ENCODE results near the gene TMEM175.

DNA sequence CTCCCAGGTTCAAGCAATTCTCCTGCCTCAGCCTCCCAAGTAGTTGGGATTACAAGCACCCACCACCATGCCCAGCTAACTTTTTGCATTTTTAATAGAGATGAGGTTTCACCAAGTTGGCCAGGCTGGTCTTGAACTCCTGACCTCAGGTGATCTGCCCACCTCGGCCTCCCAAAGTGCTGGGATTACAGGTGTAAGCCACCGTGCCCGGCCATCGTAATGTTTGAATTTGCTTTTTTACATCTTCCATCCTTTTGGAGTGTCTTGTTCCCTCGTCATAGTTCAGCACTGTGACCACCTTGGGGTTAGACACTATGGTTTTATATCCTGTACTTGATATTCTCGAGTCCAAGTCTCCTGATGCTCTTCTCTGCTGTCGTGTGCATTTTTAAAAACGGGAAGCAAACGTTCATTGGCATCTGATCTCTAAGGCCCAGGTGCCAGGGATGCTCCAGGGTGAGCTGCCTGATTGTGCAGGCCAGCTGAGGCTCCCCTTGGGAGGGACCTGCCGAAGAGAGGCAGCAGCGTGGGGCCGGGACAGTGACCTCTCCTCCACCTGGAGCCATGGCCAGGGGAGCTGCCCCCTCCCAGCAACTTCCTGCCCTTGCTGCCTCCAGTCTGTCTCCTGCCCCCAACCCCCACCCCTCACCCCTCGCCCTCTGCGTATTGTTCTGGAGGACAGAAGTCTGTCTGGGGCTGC, 24.4 kb downstream of the TMEM175 start:
- TF ChIP-seq, protein P1, sequence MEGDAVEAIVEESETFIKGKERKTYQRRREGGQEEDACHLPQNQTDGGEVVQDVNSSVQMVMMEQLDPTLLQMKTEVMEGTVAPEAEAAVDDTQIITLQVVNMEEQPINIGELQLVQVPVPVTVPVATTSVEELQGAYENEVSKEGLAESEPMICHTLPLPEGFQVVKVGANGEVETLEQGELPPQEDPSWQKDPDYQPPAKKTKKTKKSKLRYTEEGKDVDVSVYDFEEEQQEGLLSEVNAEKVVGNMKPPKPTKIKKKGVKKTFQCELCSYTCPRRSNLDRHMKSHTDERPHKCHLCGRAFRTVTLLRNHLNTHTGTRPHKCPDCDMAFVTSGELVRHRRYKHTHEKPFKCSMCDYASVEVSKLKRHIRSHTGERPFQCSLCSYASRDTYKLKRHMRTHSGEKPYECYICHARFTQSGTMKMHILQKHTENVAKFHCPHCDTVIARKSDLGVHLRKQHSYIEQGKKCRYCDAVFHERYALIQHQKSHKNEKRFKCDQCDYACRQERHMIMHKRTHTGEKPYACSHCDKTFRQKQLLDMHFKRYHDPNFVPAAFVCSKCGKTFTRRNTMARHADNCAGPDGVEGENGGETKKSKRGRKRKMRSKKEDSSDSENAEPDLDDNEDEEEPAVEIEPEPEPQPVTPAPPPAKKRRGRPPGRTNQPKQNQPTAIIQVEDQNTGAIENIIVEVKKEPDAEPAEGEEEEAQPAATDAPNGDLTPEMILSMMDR (IDR thresholded peaks at IDR 0.05; ENCODE audit: low read depth, low read length), result no peak
- no peak for TF ChIP-seq EZH2phosphoT487 (IDR thresholded peaks at IDR 0.05; ENCODE audit: low read depth)
